H9 (cell line): ENCODE data around the gene ULK4. TPM values are rescaled to one million over a fixed set of nuclear protein-coding genes. Genes with fewer than 3 reads are reported as not detected.

Source experiments
- DNase-seq: peaks from one replicate; pipeline ENCODE4 v3.0.0-alpha.2; 2017
- H2AFZ ChIP-seq: one replicate; pipeline ENCODE4 v1.6.1; 2013; ENCODE audit warnings: mild to moderate bottlenecking, low read length, control low read depth, moderate library complexity
- H2AK5ac ChIP-seq: 2 replicates; pipeline ENCODE4 v1.6.1; 2013; ENCODE audit warnings: low read length, control low read depth, mixed read lengths; ENCODE audit not compliant: insufficient read length
- H2BK120ac ChIP-seq: one replicate; pipeline ENCODE4 v1.6.1; 2013; ENCODE audit warnings: low read depth, mild to moderate bottlenecking, low read length, control low read depth, inconsistent platforms; ENCODE audit not compliant: poor library complexity, severe bottlenecking
- H2BK12ac ChIP-seq: 2 replicates; pipeline ENCODE4 v1.6.1; 2013; ENCODE audit warnings: low read length, control low read depth, mixed read lengths, low read depth; ENCODE audit not compliant: insufficient read length
- H2BK15ac ChIP-seq: 2 replicates; pipeline ENCODE4 v1.6.1; 2013; ENCODE audit warnings: low read depth, low read length, control low read depth
- H2BK20ac ChIP-seq: one replicate; pipeline ENCODE4 v1.6.1; 2013; ENCODE audit warnings: low read depth, mild to moderate bottlenecking, low read length, control low read depth, inconsistent platforms; ENCODE audit not compliant: poor library complexity, severe bottlenecking
- H2BK5ac ChIP-seq: 2 replicates; pipeline ENCODE4 v1.6.1; 2013; ENCODE audit warnings: low read length, control low read depth, mixed read lengths; ENCODE audit not compliant: insufficient read length
- H3K14ac ChIP-seq: 2 replicates; pipeline ENCODE4 v1.6.1; 2013; ENCODE audit warnings: low read length, control low read depth; ENCODE audit not compliant: insufficient read depth
- H3K18ac ChIP-seq: 2 replicates; pipeline ENCODE4 v1.6.1; 2013; ENCODE audit warnings: low read depth, mild to moderate bottlenecking, mixed read lengths, low read length, control low read depth; ENCODE audit not compliant: insufficient read length
- H3K23ac ChIP-seq: 2 replicates; pipeline ENCODE4 v1.6.1; 2013; ENCODE audit warnings: low read length, control low read depth, mixed read lengths, low read depth; ENCODE audit not compliant: insufficient read length
- H3K23me2 ChIP-seq: 2 replicates; pipeline ENCODE4 v1.6.1; 2013; ENCODE audit warnings: low read depth, mild to moderate bottlenecking, mixed read lengths, low read length, control low read depth; ENCODE audit not compliant: insufficient read length, poor library complexity, severe bottlenecking
- H3K27ac ChIP-seq: 2 replicates; pipeline ENCODE4 v1.5.1; 2013; ENCODE audit warnings: low read length, control low read depth, mixed read lengths, low read depth; ENCODE audit not compliant: insufficient read length
- H3K27me3 ChIP-seq: 2 replicates; pipeline ENCODE4 v1.6.1; 2013; ENCODE audit warnings: low read length, control low read depth, inconsistent platforms; ENCODE audit not compliant: insufficient read depth
- H3K4ac ChIP-seq: 2 replicates; pipeline ENCODE4 v1.6.1; 2013; ENCODE audit warnings: low read depth, mild to moderate bottlenecking, control low read depth, inconsistent platforms, low read length, moderate library complexity
- H3K4me1 ChIP-seq: 2 replicates; pipeline ENCODE4 v1.6.1; 2013; ENCODE audit warnings: low read length, control low read depth, inconsistent platforms; ENCODE audit not compliant: insufficient read depth
- H3K4me2 ChIP-seq: 2 replicates; pipeline ENCODE4 v1.6.1; 2013; ENCODE audit warnings: low read length, control low read depth, mixed read lengths; ENCODE audit not compliant: insufficient read length, insufficient read depth
- H3K56ac ChIP-seq: 2 replicates; pipeline ENCODE4 v1.6.1; 2013; ENCODE audit warnings: low read depth, mild to moderate bottlenecking, mixed read lengths, low read length, control low read depth; ENCODE audit not compliant: insufficient read length
- H3K79me1 ChIP-seq: 2 replicates; pipeline ENCODE4 v1.6.1; 2013; ENCODE audit warnings: low read depth, mild to moderate bottlenecking, moderate library complexity, low read length, control low read depth, inconsistent platforms; ENCODE audit not compliant: insufficient read depth, poor library complexity, severe bottlenecking
- H3K79me2 ChIP-seq: 2 replicates; pipeline ENCODE4 v1.6.1; 2013; ENCODE audit warnings: low read length, control low read depth, inconsistent platforms; ENCODE audit not compliant: insufficient read depth
- H3K9ac ChIP-seq: 2 replicates; pipeline ENCODE4 v1.6.1; 2013; ENCODE audit warnings: low read length, control low read depth, mixed read lengths; ENCODE audit not compliant: insufficient read length; ENCODE audit errors: extremely low read depth
- H3K9me3 ChIP-seq: one replicate; pipeline ENCODE4 v1.6.1; 2013; ENCODE audit warnings: low read depth, low read length, inconsistent platforms; ENCODE audit not compliant: control insufficient read depth
- H3T11ph ChIP-seq: one replicate; pipeline ENCODE4 v1.6.1; 2013; ENCODE audit warnings: mild to moderate bottlenecking, low read length, control low read depth, inconsistent platforms
- H4K20me1 ChIP-seq: one replicate; pipeline ENCODE4 v1.6.1; 2013; ENCODE audit not compliant: control insufficient read depth, insufficient read length, insufficient read depth
- H4K5ac ChIP-seq: 2 replicates; pipeline ENCODE4 v1.6.1; 2013; ENCODE audit warnings: low read depth, mild to moderate bottlenecking, mixed read lengths, low read length, control low read depth; ENCODE audit not compliant: insufficient read length
- H4K8ac ChIP-seq: replicated peaks from 2 replicates; pipeline ENCODE4 v1.6.1; 2013; ENCODE audit warnings: low read length, control low read depth, mixed read lengths, low read depth; ENCODE audit not compliant: insufficient read length
- H4K91ac ChIP-seq: 2 replicates; pipeline ENCODE4 v1.6.1; 2013; ENCODE audit warnings: low read depth, mild to moderate bottlenecking, moderate library complexity, mixed read lengths, low read length, control low read depth; ENCODE audit not compliant: insufficient read length
- H3K27ac Mint-ChIP-seq, 3 experiments: 2 replicates in 2 of 3; 3 replicates in 1 of 3; pipeline ENCODE4 v1.8.0; 2020 to 2021; ENCODE audit warnings: mixed read lengths in 3 of 3, mild to moderate bottlenecking in 1 of 3, moderate library complexity in 1 of 3
- H3K27me3 Mint-ChIP-seq: 2 replicates; pipeline ENCODE4 v1.8.0; 2021; ENCODE audit warnings: low read depth, mild to moderate bottlenecking, moderate library complexity, mixed read lengths
- H3K36me3 Mint-ChIP-seq, 3 experiments: 2 replicates in 2 of 3; 3 replicates in 1 of 3; pipeline ENCODE4 v1.8.0; 2020 to 2021; ENCODE audit warnings: low read depth in 3 of 3, mixed read lengths in 3 of 3; ENCODE audit not compliant: insufficient read depth in 1 of 3
- H3K4me1 Mint-ChIP-seq, 2 experiments: 2 replicates each; pipeline ENCODE4 v1.8.0; 2020; ENCODE audit warnings: mixed read lengths in 2 of 2
- H3K4me3 Mint-ChIP-seq, 2 experiments: 2 replicates in 1 of 2; 3 replicates in 1 of 2; pipeline ENCODE4 v1.8.0; 2020 to 2021; ENCODE audit warnings: mild to moderate bottlenecking in 2 of 2, mixed read lengths in 2 of 2, moderate library complexity in 1 of 2
- H3K9me3 Mint-ChIP-seq, 2 experiments: 2 replicates in 1 of 2; 3 replicates in 1 of 2; pipeline ENCODE4 v1.8.0; 2020; ENCODE audit warnings: mild to moderate bottlenecking in 2 of 2, mixed read lengths in 2 of 2, moderate library complexity in 1 of 2
- WGBS: extraction: QIAGEN DNeasy Blood & Tissue Kit; methylation state at CpG from one replicate; pipeline ENCODE4 v1.1.7; 2013; ENCODE audit warnings: missing lambda C conversion rate, low lambda C conversion rate, mixed read lengths; ENCODE audit not compliant: insufficient read length; ENCODE audit errors: extremely low coverage; 5-methylcytosine and 5-hydroxymethylcytosine counted together
- total RNA-seq: library from RNA; stranded (reverse); gene quantifications from 2 replicates; pipeline ENCODE4 v1.2.1, GENCODE V29; 2021
- TF ChIP-seq, protein P1 (sequence below): fragments of 200-600 bp; sonication (generic); conservative IDR thresholded peaks from 3 replicates; pipeline ENCODE4 v1.8.0; 2021; ENCODE audit warnings: antibody characterized with exemption, mild to moderate bottlenecking

ULK4 gene
- total RNA-seq, 1 experiment from 2014 or later: 12.9 TPM

DNA sequence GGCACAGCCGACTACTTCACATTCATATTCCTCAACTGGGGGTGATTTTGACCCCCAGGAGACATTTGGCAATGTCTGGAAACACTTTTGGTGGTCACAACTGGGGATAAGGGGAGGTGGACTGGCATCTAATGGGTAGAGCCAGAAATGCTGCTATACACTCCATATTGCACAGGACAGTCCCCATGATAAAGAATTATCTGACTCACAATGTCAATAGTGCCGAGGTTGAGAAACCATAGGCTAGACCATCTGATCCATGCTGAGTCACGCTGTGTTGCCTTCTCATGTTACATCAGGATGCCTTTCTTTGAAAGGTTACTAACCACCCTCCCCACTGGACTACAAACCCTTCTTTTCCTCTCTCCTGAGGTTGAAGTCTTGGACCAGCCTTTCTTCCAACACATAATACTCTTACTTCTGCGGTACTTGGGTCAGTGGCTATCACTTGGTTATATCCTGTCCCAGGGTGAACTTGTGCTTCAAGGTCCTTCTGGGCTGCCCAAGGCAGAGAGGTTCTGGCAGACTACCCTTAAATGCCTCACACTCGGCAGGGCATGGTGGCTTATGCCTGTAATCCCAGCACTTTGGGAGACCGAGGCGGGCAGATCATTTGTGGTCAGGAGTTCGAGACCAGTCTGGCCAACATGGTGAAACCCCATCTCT lies 693.8 kb downstream of the ULK4 start:
- Histone ChIP-seq H3K23ac (no peak overlapping the region), H4K91ac (no peak overlapping the region), H3T11ph (no peak overlapping the region), H2AFZ (no peak overlapping the region), H3K27me3 (no peaks in the 10 kb centered on the region), H3K79me1 (no peaks in the 10 kb centered on the region), H3K27ac (no peak overlapping the region), H2BK5ac (no peak overlapping the region), H3K9ac (no peak overlapping the region), H2BK20ac (no peak overlapping the region), H4K5ac (no peak overlapping the region), H3K14ac (no peak overlapping the region), H2BK15ac (no peak overlapping the region), H2BK12ac (no peak overlapping the region), H3K9me3 (no peaks in the 10 kb centered on the region), H3K79me2 (no peaks in the 10 kb centered on the region), H3K4ac (no peak overlapping the region), H3K56ac (no peak overlapping the region), H4K20me1 (no peaks in the 10 kb centered on the region), H3K4me2 (no peak overlapping the region), H3K23me2 (no peaks in the 10 kb centered on the region), H4K8ac (no peak overlapping the region), H3K18ac (no peak overlapping the region), H2BK120ac (no peak overlapping the region), H3K4me1 (no peaks in the 10 kb centered on the region; the same call in 1 of the 2 replicates), H2AK5ac (no peak overlapping the region)
- H3K27me3 Mint-ChIP-seq: no peaks in the 10 kb centered on the region; the same call in 1 of the 2 replicates
- peaks cover 0 to 4% (median 4%) of the 10 kb centered on the region in 3 experiments; a peak in 3 of 7 replicates for H3K36me3 Mint-ChIP-seq
- peaks cover 3 to 6% of the 10 kb centered on the region in 2 experiments; a peak in 2 of 5 replicates for H3K9me3 Mint-ChIP-seq
- TF ChIP-seq, protein P1, sequence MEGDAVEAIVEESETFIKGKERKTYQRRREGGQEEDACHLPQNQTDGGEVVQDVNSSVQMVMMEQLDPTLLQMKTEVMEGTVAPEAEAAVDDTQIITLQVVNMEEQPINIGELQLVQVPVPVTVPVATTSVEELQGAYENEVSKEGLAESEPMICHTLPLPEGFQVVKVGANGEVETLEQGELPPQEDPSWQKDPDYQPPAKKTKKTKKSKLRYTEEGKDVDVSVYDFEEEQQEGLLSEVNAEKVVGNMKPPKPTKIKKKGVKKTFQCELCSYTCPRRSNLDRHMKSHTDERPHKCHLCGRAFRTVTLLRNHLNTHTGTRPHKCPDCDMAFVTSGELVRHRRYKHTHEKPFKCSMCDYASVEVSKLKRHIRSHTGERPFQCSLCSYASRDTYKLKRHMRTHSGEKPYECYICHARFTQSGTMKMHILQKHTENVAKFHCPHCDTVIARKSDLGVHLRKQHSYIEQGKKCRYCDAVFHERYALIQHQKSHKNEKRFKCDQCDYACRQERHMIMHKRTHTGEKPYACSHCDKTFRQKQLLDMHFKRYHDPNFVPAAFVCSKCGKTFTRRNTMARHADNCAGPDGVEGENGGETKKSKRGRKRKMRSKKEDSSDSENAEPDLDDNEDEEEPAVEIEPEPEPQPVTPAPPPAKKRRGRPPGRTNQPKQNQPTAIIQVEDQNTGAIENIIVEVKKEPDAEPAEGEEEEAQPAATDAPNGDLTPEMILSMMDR: no peak
- H3K4me1 Mint-ChIP-seq: peaks cover 3 to 6% of the 10 kb centered on the region in 2 experiments; a peak in 3 of 4 replicates
- H3K4me3 Mint-ChIP-seq: no peak overlapping the region
- no peak for DNase-seq
- no peak overlapping the region for H3K27ac Mint-ChIP-seq
- whole genome bisulfite sequencing: no CpG with 5 or more reads among the region's 8 CpGs
